KMS-11 (cell line): ENCODE results near the gene SAMD9L.
A peak's percentile ranks its signal among the peaks of the same experiment; 100 is the strongest.

Experiments used
- H2AFZ ChIP-seq: fragments of 200-600 bp; sonication (generic); 2 replicates; pipeline ENCODE4 v1.6.1; 2016; ENCODE audit warnings: antibody characterized with exemption, mixed run types, low read depth
- H3K27ac ChIP-seq: fragments of 200-600 bp; sonication (generic); 2 replicates; pipeline ENCODE4 v1.6.1; 2016; ENCODE audit warnings: mild to moderate bottlenecking, mixed run types
- H3K27me3 ChIP-seq: fragments of 200-600 bp; sonication (generic); 2 replicates; pipeline ENCODE4 v1.6.1; 2017; ENCODE audit warnings: mild to moderate bottlenecking, low read depth, mixed run types, moderate library complexity; ENCODE audit not compliant: insufficient read depth
- H3K36me3 ChIP-seq: fragments of 200-600 bp; sonication (generic); 2 replicates; pipeline ENCODE4 v1.6.1; 2017; ENCODE audit warnings: mild to moderate bottlenecking, mixed run types; ENCODE audit not compliant: insufficient read depth
- H3K4me1 ChIP-seq: fragments of 200-600 bp; sonication (generic); 2 replicates; pipeline ENCODE4 v1.6.1; 2016; ENCODE audit warnings: mild to moderate bottlenecking, low read depth, mixed run types; ENCODE audit not compliant: poor library complexity, severe bottlenecking
- H3K4me2 ChIP-seq: fragments of 200-600 bp; sonication (generic); 2 replicates; pipeline ENCODE4 v1.7.0; 2016; ENCODE audit warnings: mild to moderate bottlenecking, mixed run types
- H3K4me3 ChIP-seq: fragments of 200-600 bp; sonication (generic); IDR thresholded peaks from 2 replicates; pipeline ENCODE4 v1.6.1; 2017; ENCODE audit warnings: low read depth, low read length, mixed read lengths; ENCODE audit not compliant: insufficient read depth
- H3K79me2 ChIP-seq: fragments of 200-600 bp; sonication (generic); 2 replicates; pipeline ENCODE4 v1.6.1; 2016; ENCODE audit warnings: low read depth, mixed run types; ENCODE audit not compliant: insufficient read depth
- H3K9ac ChIP-seq: fragments of 200-600 bp; sonication (generic); 2 replicates; pipeline ENCODE4 v1.6.1; 2016; ENCODE audit warnings: mild to moderate bottlenecking, mixed run types
- H4K20me1 ChIP-seq: fragments of 200-600 bp; sonication (generic); 2 replicates; pipeline ENCODE4 v1.6.1; 2016; ENCODE audit warnings: mild to moderate bottlenecking, mixed run types; ENCODE audit not compliant: insufficient read depth
- CTCF ChIP-seq: fragments of 200-600 bp; sonication (generic); conservative IDR thresholded peaks from 2 replicates; pipeline ENCODE4 v1.6.1; 2017; ENCODE audit warnings: low read depth, mild to moderate bottlenecking, antibody characterized with exemption, low read length, moderate library complexity, mixed read lengths

The SAMD9L gene

GRCh38 chr7:93175219-93175618, 27.0 kb upstream of the SAMD9L start:
- no peak overlapping the region for H3K27ac ChIP-seq
- no peak overlapping the region for H3K4me2 ChIP-seq
- H3K9ac ChIP-seq: no peak overlapping the region
- H3K4me1 ChIP-seq: no peaks in the 10 kb centered on the region
- no peaks in the 10 kb centered on the region for H3K36me3 ChIP-seq
- TF ChIP-seq CTCF: no peak
- H3K27me3 ChIP-seq: no peaks in the 10 kb centered on the region
- H2AFZ ChIP-seq: no peak overlapping the region
- no peaks in the 10 kb centered on the region for H4K20me1 ChIP-seq
- no peak overlapping the region for H3K4me3 ChIP-seq
- H3K79me2 ChIP-seq: no peaks in the 10 kb centered on the region

GRCh38 chr7:93172683-93173082, 24.5 kb upstream of the SAMD9L start:
- H3K36me3 ChIP-seq: no peaks in the 10 kb centered on the region
- H3K4me1 ChIP-seq: peaks cover 1% of the 10 kb centered on the region
- H3K9ac ChIP-seq: no peak overlapping the region
- no peaks in the 10 kb centered on the region for H3K79me2 ChIP-seq
- H3K4me2 ChIP-seq: no peak overlapping the region
- H3K4me3 ChIP-seq: no peak overlapping the region
- H4K20me1 ChIP-seq: no peaks in the 10 kb centered on the region
- TF ChIP-seq CTCF: no peak
- no peaks in the 10 kb centered on the region for H3K27me3 ChIP-seq
- no peak overlapping the region for H3K27ac ChIP-seq
- H2AFZ ChIP-seq: no peak overlapping the region

- Histone ChIP-seq H3K9ac (no peak overlapping the region), H3K27me3 (no peaks in the 10 kb centered on the region), H3K27ac (no peak overlapping the region), H3K4me1 (peaks cover 11% of the 10 kb centered on the region), H4K20me1 (no peaks in the 10 kb centered on the region), H2AFZ (no peak overlapping the region), H3K4me2 (no peak overlapping the region), H3K36me3 (no peaks in the 10 kb centered on the region), H3K4me3 (no peak overlapping the region), H3K79me2 (no peaks in the 10 kb centered on the region)
- TF ChIP-seq CTCF: no peak
Observed at GRCh38 chr7:93171606-93172226, 23.5 kb upstream of the SAMD9L start.

- H3K27me3 ChIP-seq: no peaks in the 10 kb centered on the region
- no peak for TF ChIP-seq CTCF
- peak overlapping the region; percentile 97 for H3K27ac ChIP-seq
- H2AFZ ChIP-seq: no peak overlapping the region; the same call in 1 of the 2 replicates
- no peaks in the 10 kb centered on the region for H4K20me1 ChIP-seq
- H3K36me3 ChIP-seq: no peaks in the 10 kb centered on the region
- no peaks in the 10 kb centered on the region for H3K79me2 ChIP-seq
- peak overlapping the region; percentile 81 for H3K4me2 ChIP-seq
- peaks cover 72% of the 10 kb centered on the region for H3K4me1 ChIP-seq
- peak overlapping the region; percentile 74 for H3K9ac ChIP-seq
- H3K4me3 ChIP-seq: no peak overlapping the region
Observed at GRCh38 chr7:93165447-93165846, 17.3 kb upstream of the SAMD9L start.
